Peyer's patch (tissue), 4 donors: Measurements from ENCODE around the gene PLPP6.

Experiments used
- POLR2A ChIP-seq, 2 donors: fragments of 450-650 bp; IDR thresholded peaks; one replicate each; pipeline ENCODE4 v1.5.1; 2017; ENCODE audit warnings: antibody characterized with exemption in 2 of 2, mild to moderate bottlenecking in 2 of 2, moderate library complexity in 2 of 2
- TF ChIP-seq, protein P1 (sequence below), 6 experiments: fragments of 450-650 bp in 4 of 6; fragments of 200-600 bp in 2 of 6; sonication (generic) in 1 of 6; IDR thresholded peaks; one replicate each; pipeline ENCODE4 v1.5.1; 2017 to 2019; ENCODE audit warnings: antibody characterized with exemption in 6 of 6, mild to moderate bottlenecking in 3 of 6, moderate library complexity in 1 of 6

DNA sequence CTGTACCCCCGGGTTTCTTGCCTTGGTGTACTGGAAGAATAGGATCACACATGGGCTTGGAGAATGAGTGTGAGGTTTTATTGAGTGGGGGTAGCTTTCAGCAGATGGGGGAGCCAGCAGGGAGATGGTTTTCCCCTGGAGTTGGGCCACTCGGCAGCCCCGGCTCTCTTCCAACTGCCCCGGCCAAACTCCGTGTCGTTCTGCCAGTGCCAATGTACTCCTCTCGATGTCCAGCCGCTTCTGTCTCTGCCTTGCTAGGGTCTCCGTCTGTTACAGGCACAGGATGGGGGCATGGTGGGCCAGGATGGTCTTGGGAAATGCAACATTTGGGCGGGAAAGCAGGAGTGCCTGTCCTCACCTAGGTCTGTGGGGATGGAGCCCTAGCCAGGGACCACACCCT lies 7.6 kb upstream of the PLPP6 start:
- TF ChIP-seq POLR2A (IDR thresholded peaks at IDR 0.05), result no peak
- TF ChIP-seq, protein P1, sequence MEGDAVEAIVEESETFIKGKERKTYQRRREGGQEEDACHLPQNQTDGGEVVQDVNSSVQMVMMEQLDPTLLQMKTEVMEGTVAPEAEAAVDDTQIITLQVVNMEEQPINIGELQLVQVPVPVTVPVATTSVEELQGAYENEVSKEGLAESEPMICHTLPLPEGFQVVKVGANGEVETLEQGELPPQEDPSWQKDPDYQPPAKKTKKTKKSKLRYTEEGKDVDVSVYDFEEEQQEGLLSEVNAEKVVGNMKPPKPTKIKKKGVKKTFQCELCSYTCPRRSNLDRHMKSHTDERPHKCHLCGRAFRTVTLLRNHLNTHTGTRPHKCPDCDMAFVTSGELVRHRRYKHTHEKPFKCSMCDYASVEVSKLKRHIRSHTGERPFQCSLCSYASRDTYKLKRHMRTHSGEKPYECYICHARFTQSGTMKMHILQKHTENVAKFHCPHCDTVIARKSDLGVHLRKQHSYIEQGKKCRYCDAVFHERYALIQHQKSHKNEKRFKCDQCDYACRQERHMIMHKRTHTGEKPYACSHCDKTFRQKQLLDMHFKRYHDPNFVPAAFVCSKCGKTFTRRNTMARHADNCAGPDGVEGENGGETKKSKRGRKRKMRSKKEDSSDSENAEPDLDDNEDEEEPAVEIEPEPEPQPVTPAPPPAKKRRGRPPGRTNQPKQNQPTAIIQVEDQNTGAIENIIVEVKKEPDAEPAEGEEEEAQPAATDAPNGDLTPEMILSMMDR (IDR thresholded peaks at IDR 0.05), result no peak
